HG03025 (cell line): ENCODE measurements around the gene DXO.
"Not testable (repeated sequence)": the region's sequence is repeated elsewhere in the genome, so short reads cannot be mapped to it uniquely, and the experiment has no call there.

Experiments
- ATAC-seq: cut with Tn5 transposase; IDR thresholded peaks from one replicate; pipeline ENCODE4 v1.9.1; 2021; ENCODE audit warnings: mild to moderate bottlenecking, moderate library complexity; ENCODE audit not compliant: unreplicated experiment, low FRiP score

The DXO gene

DNA sequence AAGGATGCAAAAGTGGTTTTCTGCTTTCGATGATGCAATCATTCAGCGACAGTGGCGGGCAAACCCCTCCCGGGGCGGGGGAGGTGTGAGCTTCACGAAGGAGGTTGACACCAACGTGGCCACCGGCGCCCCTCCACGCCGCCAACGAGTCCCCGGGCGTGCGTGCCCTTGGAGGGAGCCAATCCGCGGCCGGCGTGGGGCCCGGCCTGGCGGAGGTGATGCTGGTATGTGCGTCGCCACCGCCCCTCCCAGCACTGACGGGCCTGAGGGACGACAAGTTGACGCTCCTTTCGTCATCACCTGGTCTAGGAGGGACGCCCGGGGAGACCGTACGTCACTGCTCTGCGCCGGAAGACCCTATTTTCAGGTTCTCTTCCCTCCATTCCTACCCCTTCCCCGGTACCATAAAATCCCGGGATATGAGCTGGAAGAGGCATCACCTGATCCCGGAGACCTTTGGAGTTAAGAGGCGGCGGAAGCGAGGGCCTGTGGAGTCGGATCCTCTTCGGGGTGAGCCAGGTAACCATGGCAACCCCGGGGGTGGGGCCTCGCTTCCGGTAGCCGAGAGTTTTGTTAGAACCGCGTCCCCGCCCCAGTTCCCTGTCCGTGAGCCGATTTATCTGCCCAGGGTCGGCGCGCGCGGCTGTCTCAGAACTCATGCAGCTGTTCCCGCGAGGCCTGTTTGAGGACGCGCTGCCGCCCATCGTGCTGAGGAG lies at the start of gene DXO:
TSS of gene DXO (minus strand) at position 146 of the 716 bp plus-strand sequence. CDS start 463 bp downstream, outside the sequence.
- peak; percentile 88 for ATAC-seq

DNA sequence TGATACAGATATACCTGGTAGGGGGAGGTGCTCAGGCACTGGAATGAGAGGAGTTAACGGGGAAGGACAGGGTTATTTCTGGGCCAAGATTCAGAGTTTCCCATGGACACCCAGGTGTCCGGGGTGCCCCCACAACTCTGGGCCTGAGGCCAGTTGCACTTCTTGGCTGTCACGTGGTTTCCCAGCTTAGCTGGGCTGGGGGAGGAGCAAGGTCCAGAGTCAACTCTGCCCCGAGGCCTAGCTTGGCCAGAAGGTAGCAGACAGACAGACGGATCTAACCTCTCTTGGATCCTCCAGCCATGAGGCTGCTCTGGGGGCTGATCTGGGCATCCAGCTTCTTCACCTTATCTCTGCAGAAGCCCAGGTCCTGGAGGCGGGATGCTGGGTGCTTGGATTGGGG lies 42.6 kb upstream of the DXO start, which contains the start of gene C4B:
TSS of gene C4B (plus strand) at position 249 of the 400 bp plus-strand sequence. CDS start at position 300, 51 bp downstream.
- not testable (repeated sequence) for ATAC-seq

DNA sequence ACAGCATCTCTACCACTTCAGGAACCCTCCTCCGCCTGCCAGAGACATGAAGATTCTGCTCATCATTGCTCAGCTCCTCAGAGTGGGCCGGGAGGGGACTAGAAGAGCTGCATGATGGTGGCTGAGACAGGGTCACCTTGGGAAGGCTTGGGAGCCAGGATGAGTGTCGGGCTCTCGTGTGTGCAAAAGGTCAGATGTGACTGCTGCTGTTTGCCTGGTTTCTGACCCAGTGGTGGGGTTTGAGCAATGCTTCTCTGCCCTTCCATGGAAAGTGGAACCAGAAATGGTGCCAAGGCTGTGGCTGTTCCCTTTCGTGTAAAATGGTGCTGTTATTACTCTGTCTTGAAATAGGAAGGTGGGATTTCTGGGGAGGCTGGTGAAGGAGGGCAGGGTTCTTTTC lies 41.8 kb upstream of the DXO start:
- ATAC-seq = not testable (repeated sequence)

DNA sequence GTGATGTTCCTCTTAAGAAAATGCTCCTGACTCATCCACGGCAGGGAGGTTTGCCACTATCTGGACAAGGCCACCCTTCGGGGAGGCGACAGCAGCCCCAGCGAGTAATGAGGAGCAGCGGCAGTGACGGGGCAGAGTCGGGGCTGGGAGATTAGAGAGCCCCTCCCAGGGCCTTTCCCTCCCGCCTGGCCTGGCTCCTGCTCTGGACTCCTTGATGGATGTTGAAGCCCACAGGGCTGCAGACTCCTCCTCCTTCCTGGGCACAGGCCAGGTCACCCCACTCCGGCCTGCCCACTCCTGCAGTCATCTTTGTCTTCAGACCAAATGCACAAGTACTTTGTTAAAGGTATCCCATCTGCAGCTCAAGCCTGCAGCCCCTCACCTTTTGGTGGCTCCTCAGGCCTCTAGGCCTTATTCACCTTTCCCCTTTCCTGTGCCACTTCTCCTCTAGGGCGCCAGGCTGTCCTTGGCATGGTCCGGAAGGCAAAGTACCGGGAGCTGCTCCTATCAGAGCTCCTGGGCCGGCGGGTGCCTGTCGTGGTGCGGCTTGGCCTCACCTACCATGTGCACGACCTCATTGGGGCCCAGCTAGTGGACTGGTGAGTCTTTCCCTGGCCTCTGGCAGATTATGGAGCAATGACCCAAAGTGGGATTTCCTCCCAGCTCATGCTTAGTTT lies 41.1 kb upstream of the DXO start:
- ATAC-seq = not testable (repeated sequence)

DNA sequence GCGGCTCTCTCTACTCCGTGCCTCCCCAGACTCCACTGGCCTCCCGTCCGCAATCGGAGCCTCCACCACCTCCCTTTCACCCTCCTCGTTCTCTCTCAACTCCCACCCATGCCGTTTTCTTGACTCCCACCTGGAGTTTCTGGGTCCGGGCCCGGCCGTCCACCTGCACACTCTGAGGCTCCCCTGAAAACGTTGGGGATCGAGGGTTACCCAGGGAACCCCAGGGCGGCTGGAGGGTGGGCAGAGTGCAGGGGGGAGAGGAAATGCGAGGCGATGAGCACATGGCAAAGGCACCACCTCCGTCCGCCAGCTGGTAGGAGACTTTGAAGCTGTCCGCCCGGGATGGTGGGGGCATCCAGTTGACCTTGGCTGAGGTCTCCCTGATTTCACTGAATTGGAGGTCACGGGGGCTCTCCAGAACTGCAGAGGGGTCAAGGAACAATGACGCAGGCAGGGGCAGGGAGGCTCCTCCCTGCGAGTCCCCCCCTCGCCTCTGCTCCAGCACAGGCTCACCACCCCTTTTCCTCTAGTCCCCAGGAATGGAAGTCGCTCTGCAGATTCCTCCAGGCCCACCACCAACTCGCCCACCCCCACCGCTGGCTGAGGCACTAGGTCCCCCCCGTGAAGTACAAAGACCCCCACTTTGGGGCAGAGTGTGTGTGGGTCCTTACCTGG lies 39.1 kb upstream of the DXO start:
- ATAC-seq = not testable (repeated sequence)

DNA sequence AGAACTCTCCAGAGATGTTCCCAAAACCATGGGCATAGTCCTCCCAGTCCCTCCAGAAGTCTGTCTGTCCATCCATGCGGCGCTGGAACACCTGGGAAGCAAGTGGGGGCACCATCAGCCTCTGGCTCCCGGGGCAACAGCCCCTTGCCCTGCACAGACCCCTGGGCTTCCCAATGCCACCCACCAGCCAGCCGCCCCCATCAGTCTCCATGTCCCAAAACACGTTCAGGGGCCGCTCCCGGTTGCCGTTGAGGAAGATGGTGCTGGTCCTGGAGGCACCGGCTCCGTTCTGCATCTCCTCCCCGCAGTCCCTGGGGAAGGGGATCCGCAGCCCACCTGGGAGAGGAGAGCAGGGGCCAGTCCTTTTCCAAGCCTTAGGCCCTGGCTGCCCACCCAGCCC lies 37.6 kb upstream of the DXO start:
- not testable (repeated sequence) for ATAC-seq

DNA sequence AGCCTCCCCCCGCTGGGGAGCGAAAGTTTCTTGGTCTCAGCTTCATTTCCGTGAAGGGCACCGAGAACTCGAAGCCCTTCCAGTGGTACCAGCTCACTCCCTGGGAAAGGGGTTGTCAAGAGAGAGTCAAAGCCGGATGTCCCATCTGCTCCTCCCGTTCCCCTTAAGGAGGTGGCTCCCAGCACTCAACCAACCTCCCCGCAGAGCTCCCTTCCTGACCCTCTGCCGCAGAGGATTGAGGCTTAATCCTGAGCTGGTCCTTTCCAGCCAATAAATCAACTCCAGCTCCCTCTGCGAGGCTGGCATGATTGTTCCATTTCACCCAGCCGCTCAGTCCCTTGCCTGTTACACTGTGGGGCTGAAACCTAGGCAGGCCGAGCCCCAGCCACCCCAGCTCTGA lies 36.7 kb upstream of the DXO start:
- not testable (repeated sequence) for ATAC-seq

DNA sequence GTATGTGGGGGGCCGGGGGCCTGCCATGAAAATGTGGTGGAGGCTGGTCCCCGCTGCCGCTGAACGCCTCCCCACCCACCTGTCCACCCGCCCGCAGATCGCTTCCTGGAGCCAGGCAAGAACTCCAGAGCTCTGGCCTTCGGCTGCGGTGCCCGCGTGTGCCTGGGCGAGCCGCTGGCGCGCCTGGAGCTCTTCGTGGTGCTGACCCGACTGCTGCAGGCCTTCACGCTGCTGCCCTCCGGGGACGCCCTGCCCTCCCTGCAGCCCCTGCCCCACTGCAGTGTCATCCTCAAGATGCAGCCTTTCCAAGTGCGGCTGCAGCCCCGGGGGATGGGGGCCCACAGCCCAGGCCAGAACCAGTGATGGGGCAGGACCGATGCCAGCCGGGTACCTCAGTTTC lies 36.1 kb upstream of the DXO start:
- not testable (repeated sequence) for ATAC-seq

DNA sequence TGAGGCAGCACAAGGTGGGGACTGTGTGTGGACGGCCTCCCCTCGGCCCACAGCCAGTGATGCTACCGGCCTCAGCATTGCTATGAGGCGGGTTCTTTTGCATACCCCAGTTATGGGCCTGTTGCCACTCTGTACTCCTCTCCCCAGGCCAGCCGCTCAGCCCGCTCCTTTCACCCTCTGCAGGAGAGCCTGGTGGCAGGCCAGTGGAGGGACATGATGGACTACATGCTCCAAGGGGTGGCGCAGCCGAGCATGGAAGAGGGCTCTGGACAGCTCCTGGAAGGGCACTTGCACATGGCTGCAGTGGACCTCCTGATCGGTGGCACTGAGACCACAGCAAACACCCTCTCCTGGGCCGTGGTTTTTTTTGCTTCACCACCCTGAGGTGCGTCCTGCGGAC lies 35.1 kb upstream of the DXO start:
- not testable (repeated sequence) for ATAC-seq

DNA sequence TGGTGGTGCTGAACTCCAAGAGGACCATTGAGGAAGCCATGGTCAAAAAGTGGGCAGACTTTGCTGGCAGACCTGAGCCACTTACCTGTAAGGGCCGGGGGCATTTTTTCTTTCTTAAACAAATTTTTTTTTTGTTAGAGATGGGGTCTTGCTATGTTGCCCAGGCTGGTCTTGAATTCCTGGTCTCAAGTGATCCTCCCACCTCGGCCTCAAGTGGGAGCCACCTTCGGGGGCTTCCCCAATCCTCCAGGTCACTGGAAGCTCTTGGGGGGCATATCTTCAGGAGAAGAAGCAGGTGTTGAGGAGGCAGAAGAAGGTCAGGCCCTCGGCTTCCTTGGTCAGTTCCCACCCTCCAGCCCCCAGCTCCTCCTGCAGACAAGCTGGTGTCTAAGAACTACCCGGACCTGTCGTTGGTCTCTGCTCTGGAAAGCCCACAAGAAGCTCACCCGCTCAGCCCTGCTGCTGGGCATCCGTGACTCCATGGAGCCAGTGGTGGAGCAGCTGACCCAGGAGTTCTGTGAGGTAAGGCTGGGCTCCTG lies 34.1 kb upstream of the DXO start:
- ATAC-seq = not testable (repeated sequence)

DNA sequence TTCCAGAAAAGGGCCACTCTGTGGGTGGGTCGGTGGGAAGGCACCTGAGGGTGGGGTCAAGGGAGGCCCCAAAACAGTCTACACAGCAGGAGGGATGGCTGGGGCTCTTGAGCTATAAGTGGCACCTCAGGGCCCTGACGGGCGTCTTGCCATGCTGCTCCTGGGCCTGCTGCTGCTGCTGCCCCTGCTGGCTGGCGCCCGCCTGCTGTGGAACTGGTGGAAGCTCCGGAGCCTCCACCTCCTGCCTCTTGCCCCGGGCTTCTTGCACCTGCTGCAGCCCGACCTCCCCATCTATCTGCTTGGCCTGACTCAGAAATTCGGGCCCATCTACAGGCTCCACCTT lies 33.6 kb upstream of the DXO start:
- not testable (repeated sequence) for ATAC-seq

DNA sequence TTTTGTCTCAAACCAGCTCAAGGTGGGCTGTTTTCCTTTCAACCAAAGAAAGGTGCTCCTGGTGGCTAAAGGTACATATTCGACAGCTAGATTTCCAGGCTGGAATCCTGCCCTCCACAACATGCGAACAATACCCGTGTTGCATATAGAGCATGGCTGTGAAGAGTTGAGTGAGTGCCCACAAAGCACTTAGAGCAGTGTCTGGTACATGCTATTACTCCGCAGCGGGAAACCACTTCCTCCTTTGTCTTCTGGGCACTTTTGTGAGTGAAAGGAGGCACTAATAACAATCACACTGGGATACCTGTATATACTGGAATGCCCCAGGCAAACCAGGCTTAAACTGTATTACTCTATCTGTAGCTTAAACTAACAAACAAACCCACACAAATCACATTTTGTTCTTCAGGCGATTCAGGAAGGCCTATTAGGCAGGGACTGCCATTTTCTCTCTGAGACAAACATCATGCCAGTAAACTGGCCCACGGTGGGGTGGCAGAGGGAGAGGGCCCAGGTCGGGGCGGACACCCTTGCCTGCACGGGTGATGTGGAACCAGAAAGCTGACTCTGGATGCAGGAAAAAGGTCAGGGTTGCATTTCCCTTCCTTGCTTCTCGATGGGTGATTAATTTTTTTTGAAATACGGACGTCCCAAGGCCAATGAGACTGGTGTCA lies 33.1 kb upstream of the DXO start:
- not testable (repeated sequence) for ATAC-seq

DNA sequence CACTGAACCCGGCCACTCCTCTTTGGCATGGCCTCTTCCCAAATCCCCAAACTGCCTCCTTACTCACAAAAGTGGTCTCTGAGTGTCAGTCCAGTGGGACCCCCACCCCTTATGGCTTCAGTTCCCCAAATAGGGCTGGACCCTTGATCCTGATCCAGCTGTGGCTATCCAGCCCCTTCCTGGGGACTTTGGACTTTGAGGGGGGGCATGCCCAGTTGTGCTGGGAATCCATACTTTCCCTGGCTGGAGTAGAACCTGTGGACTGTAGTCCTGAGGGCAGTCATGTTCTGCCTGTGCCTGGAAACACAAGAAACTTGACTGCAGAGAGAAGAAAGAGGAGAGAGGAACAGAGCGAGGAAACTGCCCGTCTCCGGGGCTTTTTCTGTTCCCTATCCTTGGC lies 32.5 kb upstream of the DXO start:
- not testable (repeated sequence) for ATAC-seq

DNA sequence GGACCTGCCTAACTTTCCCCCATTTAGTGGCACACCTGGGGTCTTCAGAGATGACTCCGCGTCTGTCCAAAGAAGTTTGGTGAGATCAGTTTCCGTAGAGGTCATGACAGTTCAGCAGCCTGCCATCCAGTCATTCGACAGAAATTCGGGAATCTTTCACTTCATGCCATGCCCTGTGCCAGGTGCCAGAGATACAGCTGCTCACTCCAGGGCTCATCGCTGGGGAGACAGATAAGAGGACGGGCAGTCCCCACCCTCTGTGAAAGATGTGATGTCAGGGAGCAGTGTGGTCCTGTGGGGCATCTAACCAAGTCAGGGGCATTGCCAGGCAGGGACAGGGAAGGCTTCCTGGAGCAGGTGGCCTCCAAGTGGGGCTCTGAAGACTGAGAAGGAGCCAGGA lies 31.4 kb upstream of the DXO start:
- not testable (repeated sequence) for ATAC-seq

DNA sequence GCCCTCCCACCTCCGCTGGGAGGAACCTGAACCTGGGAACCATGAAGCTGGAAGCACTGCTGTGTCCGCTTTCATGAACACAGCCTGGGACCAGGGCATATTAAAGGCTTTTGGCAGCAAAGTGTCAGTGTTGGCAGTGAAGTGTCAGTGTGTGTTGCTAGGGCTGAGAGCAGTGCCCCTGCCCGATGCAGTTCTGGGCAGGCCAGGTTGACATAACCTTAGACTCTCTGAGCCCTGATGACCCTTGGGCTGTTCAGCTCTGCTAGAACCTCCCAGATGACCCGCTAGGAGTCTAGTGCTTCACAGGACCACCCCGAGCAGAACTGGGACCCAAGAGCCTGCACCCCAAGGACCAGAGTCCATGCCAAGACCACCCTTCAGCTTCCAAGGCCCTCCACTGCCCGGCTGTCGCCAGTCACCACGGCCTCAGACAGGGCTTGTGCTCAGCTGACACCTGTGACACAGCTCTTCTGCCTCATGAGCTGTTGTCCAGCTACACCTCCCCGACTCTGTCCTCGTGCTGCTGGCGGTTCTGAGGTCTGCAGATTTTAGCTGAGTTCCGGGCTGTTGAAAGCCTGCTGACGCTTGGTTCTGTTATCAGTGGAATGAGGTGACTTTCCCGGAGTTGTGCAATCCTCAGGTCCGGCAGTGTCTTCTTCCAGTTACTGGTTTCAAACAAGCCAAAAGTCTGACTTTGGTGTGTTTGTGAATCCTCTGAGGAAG lies 30.8 kb upstream of the DXO start:
- ATAC-seq = not testable (repeated sequence)

DNA sequence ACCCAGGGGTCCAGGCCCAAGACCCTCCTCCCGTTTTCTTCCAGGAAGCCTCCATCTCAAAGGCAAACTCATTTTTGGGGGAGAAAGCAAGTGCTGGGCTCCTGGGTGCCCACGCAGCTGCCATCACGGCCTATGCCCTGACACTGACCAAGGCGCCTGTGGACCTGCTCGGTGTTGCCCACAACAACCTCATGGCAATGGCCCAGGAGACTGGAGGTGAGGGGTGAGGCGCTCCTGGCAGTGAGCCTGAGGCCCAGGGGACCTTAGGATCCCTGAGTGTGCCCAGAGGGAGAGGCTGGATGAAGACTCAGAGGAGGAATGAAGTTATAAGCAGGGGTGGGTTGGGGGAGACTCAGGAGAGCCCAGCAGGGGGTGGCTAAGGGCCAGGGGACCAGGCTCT lies 24.4 kb upstream of the DXO start:
- not testable (repeated sequence) for ATAC-seq

DNA sequence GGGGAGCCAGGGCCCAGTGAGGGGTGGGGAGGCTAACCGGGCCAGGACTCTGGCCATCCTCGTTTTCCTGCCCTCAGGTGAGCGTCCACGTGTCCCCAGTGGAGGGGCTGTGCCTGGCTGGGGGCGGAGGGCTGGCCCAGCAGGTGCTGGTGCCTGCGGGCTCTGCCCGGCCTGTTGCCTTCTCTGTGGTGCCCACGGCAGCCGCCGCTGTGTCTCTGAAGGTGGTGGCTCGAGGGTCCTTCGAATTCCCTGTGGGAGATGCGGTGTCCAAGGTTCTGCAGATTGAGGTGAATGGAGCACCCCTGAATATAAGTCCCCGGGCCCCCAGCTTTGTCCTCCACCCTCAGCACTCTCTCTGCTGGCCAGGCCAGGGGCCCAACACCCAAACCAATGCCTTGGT lies 22.5 kb upstream of the DXO start:
- not testable (repeated sequence) for ATAC-seq

DNA sequence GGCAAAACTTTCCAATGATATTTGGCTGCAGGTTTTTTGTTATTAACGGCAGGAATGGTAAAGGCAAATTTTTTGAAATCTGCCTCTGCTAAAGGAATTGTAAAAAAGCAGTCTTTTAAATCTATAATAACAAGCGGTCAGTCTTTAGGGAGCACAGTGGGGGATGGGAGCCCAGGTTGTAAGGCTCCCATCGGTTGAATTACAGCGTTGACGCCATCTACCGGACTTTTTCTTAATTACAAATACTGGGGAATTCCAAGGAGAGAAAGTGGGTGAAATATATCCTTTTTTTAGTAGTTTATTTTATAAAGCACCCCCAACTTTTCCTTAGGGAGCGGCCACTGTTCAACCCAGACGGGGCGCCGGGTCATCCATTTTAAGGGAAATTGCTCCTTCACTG lies 17.4 kb upstream of the DXO start:
- ATAC-seq = not testable (repeated sequence)

DNA sequence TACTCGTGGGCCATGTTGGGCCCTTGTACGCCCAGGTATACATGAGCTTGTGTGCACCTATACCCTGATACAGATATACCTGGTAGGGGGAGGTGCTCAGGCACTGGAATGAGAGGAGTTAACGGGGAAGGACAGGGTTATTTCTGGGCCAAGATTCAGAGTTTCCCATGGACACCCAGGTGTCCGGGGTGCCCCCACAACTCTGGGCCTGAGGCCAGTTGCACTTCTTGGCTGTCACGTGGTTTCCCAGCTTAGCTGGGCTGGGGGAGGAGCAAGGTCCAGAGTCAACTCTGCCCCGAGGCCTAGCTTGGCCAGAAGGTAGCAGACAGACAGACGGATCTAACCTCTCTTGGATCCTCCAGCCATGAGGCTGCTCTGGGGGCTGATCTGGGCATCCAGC lies 9.8 kb upstream of the DXO start, which contains the start of gene C4A:
TSS of gene C4A (plus strand) at position 314 of the 400 bp plus-strand sequence. CDS start at position 365, 51 bp downstream.
- ATAC-seq = not testable (repeated sequence)

DNA sequence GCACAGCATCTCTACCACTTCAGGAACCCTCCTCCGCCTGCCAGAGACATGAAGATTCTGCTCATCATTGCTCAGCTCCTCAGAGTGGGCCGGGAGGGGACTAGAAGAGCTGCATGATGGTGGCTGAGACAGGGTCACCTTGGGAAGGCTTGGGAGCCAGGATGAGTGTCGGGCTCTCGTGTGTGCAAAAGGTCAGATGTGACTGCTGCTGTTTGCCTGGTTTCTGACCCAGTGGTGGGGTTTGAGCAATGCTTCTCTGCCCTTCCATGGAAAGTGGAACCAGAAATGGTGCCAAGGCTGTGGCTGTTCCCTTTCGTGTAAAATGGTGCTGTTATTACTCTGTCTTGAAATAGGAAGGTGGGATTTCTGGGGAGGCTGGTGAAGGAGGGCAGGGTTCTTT lies 9.1 kb upstream of the DXO start:
- ATAC-seq = not testable (repeated sequence)
